HG03060 (cell line): ENCODE data around the gene PSORS1C2.
"Not testable (repeated sequence)": the region's sequence is repeated elsewhere in the genome, so short reads cannot be mapped to it uniquely, and the experiment has no call there.

Experiments
- ATAC-seq: cut with Tn5 transposase; IDR thresholded peaks from one replicate; pipeline ENCODE4 v1.9.1; 2021; ENCODE audit warnings: low read depth, moderate number of reproducible peaks; ENCODE audit not compliant: unreplicated experiment

Gene PSORS1C2

GRCh38 chr6:31138982-31139381 is at the start of gene PSORS1C2:
Gene PSORS1C2 (minus strand): TSS chr6:31139066. CDS start chr6:31139026, 40 bp downstream.
- no peak for ATAC-seq

GRCh38 chr6:31187780-31188194 is 48.9 kb upstream of the PSORS1C2 start:
- ATAC-seq, result no peak

- ATAC-seq, result no peak
Measured at GRCh38 chr6:31186052-31186734, 47.3 kb upstream of the PSORS1C2 start.

GRCh38 chr6:31185695-31186051 is 46.8 kb upstream of the PSORS1C2 start:
- not testable (repeated sequence) for ATAC-seq

- ATAC-seq, result not testable (repeated sequence)
Measured at GRCh38 chr6:31183859-31184258, 45.0 kb upstream of the PSORS1C2 start.

GRCh38 chr6:31183287-31183686 is 44.4 kb upstream of the PSORS1C2 start:
- ATAC-seq, result not testable (repeated sequence)

GRCh38 chr6:31180500-31180899 is 41.6 kb upstream of the PSORS1C2 start:
- ATAC-seq, result no peak

- ATAC-seq, result no peak
Measured at GRCh38 chr6:31179896-31180295, 41.0 kb upstream of the PSORS1C2 start.

GRCh38 chr6:31179042-31179386 is 40.1 kb upstream of the PSORS1C2 start:
- ATAC-seq, result no peak

- ATAC-seq, result no peak
Measured at GRCh38 chr6:31178143-31179041, 39.5 kb upstream of the PSORS1C2 start.

- no peak for ATAC-seq
Measured at GRCh38 chr6:31175971-31176370, 37.1 kb upstream of the PSORS1C2 start.

- no peak for ATAC-seq
Measured at GRCh38 chr6:31174378-31174777, 35.5 kb upstream of the PSORS1C2 start.

GRCh38 chr6:31173406-31173805 is 34.5 kb upstream of the PSORS1C2 start:
- ATAC-seq, result no peak

GRCh38 chr6:31172973-31173384 is 34.1 kb upstream of the PSORS1C2 start:
- no peak for ATAC-seq

- ATAC-seq, result no peak
Measured at GRCh38 chr6:31171931-31172905, 33.4 kb upstream of the PSORS1C2 start.

GRCh38 chr6:31170987-31171671 is 32.3 kb upstream of the PSORS1C2 start:
- ATAC-seq, result no peak

- no peak for ATAC-seq
Measured at GRCh38 chr6:31170600-31170881, 31.7 kb upstream of the PSORS1C2 start, which contains the start of gene POU5F1. Gene POU5F1 (minus strand): TSS chr6:31170682. CDS start chr6:31170620, 62 bp downstream.

GRCh38 chr6:31169858-31170599 is 31.2 kb upstream of the PSORS1C2 start:
- ATAC-seq, result not testable (repeated sequence)

- no peak for ATAC-seq
Measured at GRCh38 chr6:31169123-31169857, 30.4 kb upstream of the PSORS1C2 start.
